A673 (cell line): ENCODE data around the gene SRGAP1. TPM values are rescaled to one million over a fixed set of nuclear protein-coding genes. Genes with fewer than 3 reads are reported as not detected.

ENCODE experiments used
- BruUV-seq: library from RNA; stranded (reverse); fragments of 400-500 nt; replicated peaks from 2 replicates; lab custom pipeline; 2021; lab: Mats Ljungman, UMichigan
- CTCF ChIA-PET: fragments of 300-600 bp; sonication (Branson Sonifier 250); formaldehyde crosslinking; loops from one replicate; lab custom pipeline; 2022; ENCODE audit warnings: antibody characterized with exemption; lab: Charles Lee
- POLR2A ChIA-PET: fragments of 300-600 bp; sonication (Branson Sonifier 250); formaldehyde crosslinking; loops from one replicate; lab custom pipeline; 2022; ENCODE audit warnings: antibody characterized with exemption; ENCODE audit not compliant: low non-redundant PET; lab: Charles Lee
- DNase-seq: peaks from one replicate; pipeline ENCODE4 v3.0.0-alpha.2; 2015; ENCODE audit warnings: low spot score
- H3K27ac ChIP-seq: fragments of 200-600 bp; sonication (generic); 2 replicates; pipeline ENCODE4 v1.5.1; 2016; ENCODE audit warnings: mixed run types, low read depth, mild to moderate bottlenecking, mixed read lengths, antibody characterized with exemption, low read length; ENCODE audit not compliant: poor library complexity, severe bottlenecking
- H3K27me3 ChIP-seq: fragments of 200-600 bp; sonication (generic); replicated peaks from 2 replicates; pipeline ENCODE4 v1.6.1; 2017; ENCODE audit warnings: mixed run types, low read depth, mild to moderate bottlenecking, mixed read lengths, antibody characterized with exemption, low read length; ENCODE audit not compliant: insufficient read depth, poor library complexity
- H3K36me3 ChIP-seq: fragments of 200-600 bp; sonication (generic); 2 replicates; pipeline ENCODE4 v1.6.1; 2016; ENCODE audit warnings: mixed run types, mild to moderate bottlenecking, mixed read lengths, antibody characterized with exemption, low read length; ENCODE audit not compliant: insufficient read depth, poor library complexity, severe bottlenecking
- H3K4me1 ChIP-seq: fragments of 200-600 bp; sonication (generic); 2 replicates; pipeline ENCODE4 v1.6.1; 2017; ENCODE audit warnings: mixed run types, mild to moderate bottlenecking, mixed read lengths, antibody characterized with exemption, low read length; ENCODE audit not compliant: insufficient read depth, poor library complexity, severe bottlenecking
- H3K4me3 ChIP-seq: fragments of 200-600 bp; sonication (generic); 2 replicates; pipeline ENCODE4 v1.5.1; 2016; ENCODE audit warnings: low read depth, mixed run types, mild to moderate bottlenecking, mixed read lengths, low read length; ENCODE audit not compliant: poor library complexity, severe bottlenecking
- H3K9me3 ChIP-seq: fragments of 200-600 bp; sonication (generic); 2 replicates; pipeline ENCODE4 v1.6.1; 2016; ENCODE audit warnings: mixed run types, low read depth, mild to moderate bottlenecking, mixed read lengths, antibody characterized with exemption, low read length; ENCODE audit not compliant: poor library complexity, severe bottlenecking
- EZH2 ChIP-seq: fragments of 200-600 bp; sonication (generic); IDR thresholded peaks from 2 replicates; pipeline ENCODE4 v1.6.1; 2017; ENCODE audit warnings: borderline replicate concordance, low read depth, mild to moderate bottlenecking, mixed read lengths, antibody characterized with exemption, low read length; ENCODE audit not compliant: poor library complexity, severe bottlenecking
- intact Hi-C: fragments of 100-400 bp; cut with micrococcal nuclease; formaldehyde crosslinking; loops from one replicate; pipeline ENCODE4 v1.10.0; 2022; ENCODE audit not compliant: unreplicated experiment
- total RNA-seq: library from RNA; stranded (reverse); gene quantifications from 2 replicates; pipeline ENCODE4 v1.2.3, GENCODE V29; 2021
- TF ChIP-seq, protein P1 (sequence below): fragments of 300-800, 200-600 bp; sonication (generic); conservative IDR thresholded peaks from 2 replicates; pipeline ENCODE4 v1.5.1; 2017; ENCODE audit warnings: low read depth, mild to moderate bottlenecking, antibody characterized with exemption, low read length, moderate library complexity, mixed read lengths

Gene SRGAP1
- total RNA-seq, 1 experiment from 2014 or later = 9.7 TPM

DNA sequence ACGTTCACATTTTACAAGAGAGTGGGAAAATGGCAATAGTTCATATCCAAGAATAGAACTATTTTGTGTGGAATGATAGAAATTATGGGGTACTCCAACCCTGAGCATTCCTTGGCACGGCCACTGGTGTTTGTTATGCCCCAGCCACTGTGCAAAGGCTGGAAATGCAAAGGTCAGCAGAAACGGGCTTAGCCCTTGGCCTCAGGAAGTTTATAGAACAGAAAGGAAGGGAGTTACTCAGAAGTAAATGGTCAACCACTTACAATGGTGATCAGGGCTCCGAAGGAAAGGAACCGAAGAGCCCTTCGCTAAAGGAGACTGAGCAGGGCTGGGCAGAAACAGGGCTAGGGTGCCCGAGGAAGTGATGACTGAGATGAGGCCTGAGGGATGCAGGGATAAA lies 332.5 kb downstream of the SRGAP1 start:
- Histone ChIP-seq H3K27me3 (no peaks in the 10 kb centered on the region), H3K4me1 (peaks cover 7% of the 10 kb centered on the region), H3K4me3 (no peak overlapping the region), H3K36me3 (no peaks in the 10 kb centered on the region), H3K9me3 (no peaks in the 10 kb centered on the region), H3K27ac (no peak overlapping the region)
- intact Hi-C loops = no loop called here
- ChIA-PET POLR2A (no interaction called here), CTCF (no interaction called here)
- BruUV-seq = no TSS peak
- DNase-seq = no peak
- TF ChIP-seq, protein P1, sequence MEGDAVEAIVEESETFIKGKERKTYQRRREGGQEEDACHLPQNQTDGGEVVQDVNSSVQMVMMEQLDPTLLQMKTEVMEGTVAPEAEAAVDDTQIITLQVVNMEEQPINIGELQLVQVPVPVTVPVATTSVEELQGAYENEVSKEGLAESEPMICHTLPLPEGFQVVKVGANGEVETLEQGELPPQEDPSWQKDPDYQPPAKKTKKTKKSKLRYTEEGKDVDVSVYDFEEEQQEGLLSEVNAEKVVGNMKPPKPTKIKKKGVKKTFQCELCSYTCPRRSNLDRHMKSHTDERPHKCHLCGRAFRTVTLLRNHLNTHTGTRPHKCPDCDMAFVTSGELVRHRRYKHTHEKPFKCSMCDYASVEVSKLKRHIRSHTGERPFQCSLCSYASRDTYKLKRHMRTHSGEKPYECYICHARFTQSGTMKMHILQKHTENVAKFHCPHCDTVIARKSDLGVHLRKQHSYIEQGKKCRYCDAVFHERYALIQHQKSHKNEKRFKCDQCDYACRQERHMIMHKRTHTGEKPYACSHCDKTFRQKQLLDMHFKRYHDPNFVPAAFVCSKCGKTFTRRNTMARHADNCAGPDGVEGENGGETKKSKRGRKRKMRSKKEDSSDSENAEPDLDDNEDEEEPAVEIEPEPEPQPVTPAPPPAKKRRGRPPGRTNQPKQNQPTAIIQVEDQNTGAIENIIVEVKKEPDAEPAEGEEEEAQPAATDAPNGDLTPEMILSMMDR = no peak
- no peak for TF ChIP-seq EZH2

DNA sequence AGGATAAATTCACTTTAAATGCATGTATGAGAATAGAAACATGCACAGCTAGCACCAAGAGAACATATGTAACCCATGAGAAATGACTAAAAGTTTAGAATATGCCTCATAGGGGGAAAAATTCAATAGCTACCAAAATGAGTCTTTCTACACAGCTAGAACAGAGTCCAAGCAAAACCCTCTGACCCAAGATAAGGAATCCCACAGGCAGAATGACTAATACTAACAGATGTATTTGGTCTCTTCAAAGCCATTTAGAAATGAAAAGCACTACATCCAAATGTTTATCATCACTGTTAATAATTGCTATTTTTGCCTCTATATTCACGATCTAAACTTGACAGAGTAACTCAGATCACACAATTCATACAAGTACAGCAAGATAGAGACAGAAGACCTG lies 333.6 kb downstream of the SRGAP1 start:
- intact Hi-C loops = no loop called here
- ChIA-PET POLR2A (no interaction called here), CTCF (no interaction called here)
- no peak for TF ChIP-seq EZH2
- TF ChIP-seq, protein P1 = no peak
- no peak overlapping the region for H3K27ac ChIP-seq
- H3K36me3 ChIP-seq = no peaks in the 10 kb centered on the region
- no peak for DNase-seq
- BruUV-seq = no TSS peak
- peaks cover 6% of the 10 kb centered on the region for H3K4me1 ChIP-seq
- no peak overlapping the region for H3K4me3 ChIP-seq
- no peaks in the 10 kb centered on the region for H3K9me3 ChIP-seq
- H3K27me3 ChIP-seq = no peaks in the 10 kb centered on the region

DNA sequence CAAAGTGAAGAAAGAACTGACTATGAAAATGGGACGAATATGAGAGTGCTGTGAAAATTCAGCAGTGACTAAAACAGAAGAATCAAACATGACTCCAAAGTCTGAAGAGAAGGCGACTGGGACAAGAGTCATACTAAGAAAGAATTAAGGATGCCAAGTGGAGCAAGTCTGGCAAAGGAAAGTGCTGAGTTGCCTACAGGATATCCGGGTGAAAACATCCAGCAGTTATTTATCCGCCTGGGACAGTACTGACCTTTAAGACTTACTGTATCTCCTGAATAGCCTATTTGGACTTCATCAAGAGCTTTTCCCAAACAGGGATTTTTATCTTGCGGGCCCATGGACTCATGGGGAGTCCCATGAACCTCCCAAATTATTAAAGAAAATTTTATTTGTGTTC lies 336.5 kb downstream of the SRGAP1 start:
- CTCF ChIA-PET = interaction anchor here (1.7 to 2.1 kb wide), 2 partner anchors 337 to 342 kb away, joined by 10 to 12 read pairs; partner anchors contain the start of gene SRGAP1
- POLR2A ChIA-PET = interaction anchor here (0.5 kb wide), 1 partner anchor 299 kb away, joined by 3 read pairs; no protein-coding TSS in a partner anchor
- intact Hi-C loops = loop anchor here (1.0 kb wide), 1 partner anchor 337 kb away; the partner anchor contains the start of gene SRGAP1
- DNase-seq = peak; percentile 26
- Histone ChIP-seq H3K4me1 (peaks cover 6% of the 10 kb centered on the region), H3K36me3 (no peaks in the 10 kb centered on the region), H3K27ac (no peak overlapping the region), H3K27me3 (no peaks in the 10 kb centered on the region), H3K4me3 (no peak overlapping the region), H3K9me3 (no peaks in the 10 kb centered on the region)
- TF ChIP-seq EZH2 = no peak
- TF ChIP-seq, protein P1 = no peak
- BruUV-seq = no TSS peak
